ENCODE results near the gene ZNF180. TPM values are rescaled to one million over a fixed set of nuclear protein-coding genes. Genes with fewer than 3 reads are reported as not detected.
"Not testable (repeated sequence)": the region's sequence is repeated elsewhere in the genome, so short reads cannot be mapped to it uniquely, and the experiment has no call there.

Gene ZNF180
- total and polyA plus RNA-seq, 3 donors from 2014 or later, result 4.7 to 8.9 (median 6.9) TPM

DNA sequence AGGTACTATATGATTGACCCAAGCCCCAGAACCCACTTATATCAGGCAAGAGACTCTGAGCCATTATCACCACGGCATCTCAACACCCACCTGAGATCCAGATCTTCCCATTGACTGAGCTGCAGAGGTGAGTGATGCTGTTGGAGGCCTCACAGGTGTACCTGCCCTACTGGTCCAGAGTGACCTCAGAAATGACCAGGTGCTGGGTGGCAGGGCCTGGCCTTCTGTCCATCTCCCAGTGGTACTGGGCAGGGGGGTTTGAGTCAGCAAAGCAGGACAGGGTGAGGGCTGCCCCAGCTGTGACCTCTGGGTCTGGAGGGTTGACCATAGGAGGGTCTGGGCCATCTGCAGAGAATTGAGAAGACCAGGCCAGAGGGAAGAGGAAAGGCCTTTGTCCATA, 42.3 kb upstream of the ZNF180 start:
- no peak overlapping the region for H3K4me3 ChIP-seq
- DNase-seq, result no peak
- H3K27ac ChIP-seq, result no peak overlapping the region
- intact Hi-C loops (cut with DNase I; ENCODE audit: low total_unique reads), result no loop called here
- WGBS, 2 donors, result 63% methylated on average over 1 of the region's 1 CpG; no CpG with 5 or more reads in 1 of the 2 donors
- no peaks in the 10 kb centered on the region for H3K9me3 ChIP-seq
- TF ChIP-seq, protein P1, sequence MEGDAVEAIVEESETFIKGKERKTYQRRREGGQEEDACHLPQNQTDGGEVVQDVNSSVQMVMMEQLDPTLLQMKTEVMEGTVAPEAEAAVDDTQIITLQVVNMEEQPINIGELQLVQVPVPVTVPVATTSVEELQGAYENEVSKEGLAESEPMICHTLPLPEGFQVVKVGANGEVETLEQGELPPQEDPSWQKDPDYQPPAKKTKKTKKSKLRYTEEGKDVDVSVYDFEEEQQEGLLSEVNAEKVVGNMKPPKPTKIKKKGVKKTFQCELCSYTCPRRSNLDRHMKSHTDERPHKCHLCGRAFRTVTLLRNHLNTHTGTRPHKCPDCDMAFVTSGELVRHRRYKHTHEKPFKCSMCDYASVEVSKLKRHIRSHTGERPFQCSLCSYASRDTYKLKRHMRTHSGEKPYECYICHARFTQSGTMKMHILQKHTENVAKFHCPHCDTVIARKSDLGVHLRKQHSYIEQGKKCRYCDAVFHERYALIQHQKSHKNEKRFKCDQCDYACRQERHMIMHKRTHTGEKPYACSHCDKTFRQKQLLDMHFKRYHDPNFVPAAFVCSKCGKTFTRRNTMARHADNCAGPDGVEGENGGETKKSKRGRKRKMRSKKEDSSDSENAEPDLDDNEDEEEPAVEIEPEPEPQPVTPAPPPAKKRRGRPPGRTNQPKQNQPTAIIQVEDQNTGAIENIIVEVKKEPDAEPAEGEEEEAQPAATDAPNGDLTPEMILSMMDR (IDR thresholded peaks at IDR 0.05), result no peak
- no peak for TF ChIP-seq POLR2A (IDR thresholded peaks at IDR 0.05)
- H3K36me3 ChIP-seq (ENCODE audit: low read depth, missing control alignments), result no peaks in the 10 kb centered on the region
- no peaks in the 10 kb centered on the region for H3K4me1 ChIP-seq
- H3K27me3 ChIP-seq, result no peaks in the 10 kb centered on the region

DNA sequence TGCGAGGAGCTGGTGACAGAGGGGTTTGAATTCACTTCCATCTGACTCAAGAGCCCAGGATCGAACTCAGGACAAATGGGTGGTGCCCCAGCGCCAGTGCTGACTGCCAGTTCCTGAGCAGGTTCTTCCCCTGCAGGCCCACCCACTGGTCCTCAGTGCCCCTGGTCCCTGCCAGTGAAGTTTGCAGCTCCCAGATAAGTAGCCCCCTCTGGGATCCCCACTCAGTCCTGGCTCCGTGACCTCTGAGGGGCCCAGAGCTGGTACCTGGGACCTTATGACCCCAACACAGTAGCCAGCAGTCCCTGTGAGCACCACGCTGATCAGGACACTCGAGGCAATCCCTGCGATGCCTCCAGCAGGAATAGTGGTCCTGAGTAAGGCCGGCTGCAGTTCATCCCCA, 40.4 kb upstream of the ZNF180 start:
- WGBS, 2 donors, result 72 to 76% methylated on average over 4 to 8 of the region's 8 CpGs
- H3K27me3 ChIP-seq, result no peaks in the 10 kb centered on the region
- no peak overlapping the region for H3K4me3 ChIP-seq
- no peaks in the 10 kb centered on the region for H3K9me3 ChIP-seq
- H3K4me1 ChIP-seq, result no peaks in the 10 kb centered on the region
- H3K27ac ChIP-seq, result no peak overlapping the region
- H3K36me3 ChIP-seq (ENCODE audit: low read depth, missing control alignments), result no peaks in the 10 kb centered on the region
- DNase-seq, result no peak
- TF ChIP-seq, protein P1 (IDR thresholded peaks at IDR 0.05), result no peak
- no peak for TF ChIP-seq POLR2A (IDR thresholded peaks at IDR 0.05)
- intact Hi-C loops (cut with DNase I; ENCODE audit: low total_unique reads), result no loop called here

- TF ChIP-seq, protein P1 (IDR thresholded peaks at IDR 0.05), result no peak
- TF ChIP-seq POLR2A (IDR thresholded peaks at IDR 0.05), result no peak
- H3K36me3 ChIP-seq (ENCODE audit: low read depth, missing control alignments), result no peaks in the 10 kb centered on the region
- H3K4me1 ChIP-seq, result no peaks in the 10 kb centered on the region
- no peak for DNase-seq
- no peak overlapping the region for H3K27ac ChIP-seq
- intact Hi-C loops (cut with DNase I; ENCODE audit: low total_unique reads), result no loop called here
- H3K9me3 ChIP-seq, result no peaks in the 10 kb centered on the region
- 83% methylated on average over 6 of the region's 6 CpGs for WGBS, 2 donors
- no peaks in the 10 kb centered on the region for H3K27me3 ChIP-seq
- H3K4me3 ChIP-seq, result no peak overlapping the region
These were observed 39.7 kb upstream of the ZNF180 start for GRCh38 chr19:44539991-44540390.

DNA sequence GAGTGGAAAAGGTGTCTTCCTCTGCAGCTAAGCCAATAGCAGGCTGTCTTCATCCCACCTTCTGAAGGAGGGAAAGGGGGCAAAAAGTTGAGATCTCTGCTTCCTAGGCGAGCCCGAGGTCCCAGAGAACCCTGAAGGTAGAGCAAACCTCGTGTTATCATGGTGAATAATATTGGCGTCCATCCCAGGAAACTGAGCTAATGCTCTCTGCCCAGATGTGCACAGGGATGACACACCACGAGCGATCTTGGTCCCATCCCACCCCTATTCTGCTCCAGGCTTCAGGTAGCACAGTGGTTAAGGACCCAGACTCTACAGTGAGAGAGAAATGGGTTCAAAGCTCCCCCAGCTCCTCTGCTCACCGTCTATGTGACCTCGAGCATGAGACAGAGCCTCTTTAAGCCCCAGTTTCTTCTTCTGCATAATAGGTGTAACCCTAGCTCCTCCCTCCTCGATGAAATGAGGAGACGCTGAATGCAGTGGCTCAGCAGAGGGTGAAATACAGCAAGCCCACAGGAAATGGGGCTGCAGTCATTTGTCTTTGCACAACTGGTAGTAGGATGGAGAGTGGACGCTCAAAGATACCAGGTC, 39.0 kb upstream of the ZNF180 start:
- DNase-seq, result no peak
- no peak overlapping the region for H3K27ac ChIP-seq
- intact Hi-C loops (cut with DNase I; ENCODE audit: low total_unique reads), result no loop called here
- no peaks in the 10 kb centered on the region for H3K27me3 ChIP-seq
- H3K4me3 ChIP-seq, result no peak overlapping the region
- TF ChIP-seq, protein P1 (IDR thresholded peaks at IDR 0.05), result no peak
- H3K9me3 ChIP-seq, result no peaks in the 10 kb centered on the region
- no peaks in the 10 kb centered on the region for H3K4me1 ChIP-seq
- no peaks in the 10 kb centered on the region for H3K36me3 ChIP-seq (ENCODE audit: low read depth, missing control alignments)
- WGBS, 2 donors, result 74 to 76% methylated on average over 11 of the region's 11 CpGs

DNA sequence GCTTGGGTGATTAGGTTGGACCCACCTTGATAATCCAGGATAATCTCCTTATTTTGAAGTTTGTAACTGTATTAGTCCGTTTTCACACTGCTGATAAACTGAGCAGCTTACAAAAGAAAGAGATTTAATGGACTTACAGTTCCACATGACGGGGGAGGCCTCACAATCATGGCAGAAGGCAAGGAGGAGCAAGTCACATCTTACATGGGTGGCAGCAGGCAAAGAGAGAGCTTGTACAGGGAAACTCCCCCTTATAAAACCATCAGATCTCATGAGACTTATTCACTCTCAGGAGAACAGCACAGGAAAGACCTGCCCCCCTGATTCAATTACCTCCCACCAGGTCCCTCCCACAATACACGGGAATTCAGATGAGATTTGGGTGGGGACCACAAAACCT, 35.0 kb upstream of the ZNF180 start:
- DNase-seq; H3K9me3 ChIP-seq; H3K4me1 ChIP-seq; H3K4me3 ChIP-seq; H3K27me3 ChIP-seq; H3K36me3 ChIP-seq (ENCODE audit: low read depth, missing control alignments); H3K27ac ChIP-seq; intact Hi-C loops (cut with DNase I; ENCODE audit: low total_unique reads): not testable (repeated sequence)
- 73% methylated on average over 3 of the region's 3 CpGs for WGBS, 2 donors
